ENCODE data around the gene CCRL2.
"Not testable (repeated sequence)": the region's sequence is repeated elsewhere in the genome, so short reads cannot be mapped to it uniquely, and the experiment has no call there.

The CCRL2 gene

GRCh38 chr3:46402902-46403301, 4.2 kb upstream of the CCRL2 start:
- DNase-seq (ENCODE audit: low read depth, low spot score) = not testable (repeated sequence)

DNA sequence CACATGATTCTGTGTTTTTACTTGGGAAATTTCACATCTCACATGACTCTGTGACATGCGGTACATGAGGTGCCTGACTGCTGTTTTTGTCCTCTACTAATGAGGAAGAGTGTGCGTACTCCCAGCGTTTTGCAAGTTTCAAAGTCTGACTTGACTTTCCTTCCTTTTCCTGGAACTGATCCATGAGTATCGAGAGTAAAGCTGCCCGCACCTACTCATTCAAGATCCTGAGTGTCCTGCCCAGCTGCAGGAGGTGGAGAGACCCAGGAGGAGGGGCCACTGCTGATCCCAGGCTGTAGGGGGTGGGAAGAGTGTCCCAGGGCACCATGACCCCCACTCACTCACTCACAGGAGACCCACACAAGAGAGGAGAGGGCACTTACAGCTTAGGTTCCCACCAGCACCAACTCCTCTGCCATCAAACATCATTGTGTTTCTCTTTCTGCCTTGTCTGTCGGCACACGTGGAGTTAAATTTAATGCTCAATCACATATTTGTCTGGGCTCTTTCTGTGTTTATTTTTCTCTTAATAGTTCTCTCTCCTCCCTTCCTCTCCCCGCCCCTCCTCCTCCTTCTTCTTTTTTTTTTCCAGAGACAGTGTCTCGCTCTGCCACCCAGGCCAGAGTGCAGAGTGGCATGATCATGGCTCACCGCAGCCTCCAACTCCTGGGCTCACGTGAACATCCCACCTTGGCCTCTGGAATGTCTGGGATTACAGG, 1.6 kb upstream of the CCRL2 start:
- no peak for DNase-seq (ENCODE audit: low read depth, low spot score)

DNA sequence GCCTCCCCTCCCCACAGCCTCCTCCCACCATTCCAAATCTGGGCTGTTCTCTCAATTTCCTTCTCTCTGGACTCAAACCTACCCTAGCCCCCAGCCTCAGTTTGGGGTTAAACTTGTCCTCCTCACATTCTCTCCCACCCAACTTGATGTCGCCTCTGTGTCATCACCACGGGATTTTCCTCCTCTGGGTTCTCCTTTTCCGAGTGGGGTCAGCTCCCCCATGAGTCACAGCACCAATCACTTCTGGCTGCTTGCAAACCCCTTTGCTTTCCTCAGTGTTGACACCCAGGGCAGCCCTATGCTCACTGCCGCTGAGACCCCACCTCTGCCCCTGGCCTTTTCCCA, 644 bp upstream of the CCRL2 start:
- no peak for DNase-seq (ENCODE audit: low read depth, low spot score)

DNA sequence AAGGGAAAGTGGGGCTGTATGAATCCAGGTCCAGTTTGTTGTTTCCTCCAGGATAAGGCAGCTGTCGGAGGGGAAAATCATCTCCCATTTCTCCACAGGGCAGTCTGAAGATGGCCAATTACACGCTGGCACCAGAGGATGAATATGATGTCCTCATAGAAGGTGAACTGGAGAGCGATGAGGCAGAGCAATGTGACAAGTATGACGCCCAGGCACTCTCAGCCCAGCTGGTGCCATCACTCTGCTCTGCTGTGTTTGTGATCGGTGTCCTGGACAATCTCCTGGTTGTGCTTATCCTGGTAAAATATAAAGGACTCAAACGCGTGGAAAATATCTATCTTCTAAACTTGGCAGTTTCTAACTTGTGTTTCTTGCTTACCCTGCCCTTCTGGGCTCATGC, 911 bp downstream of the CCRL2 start:
- no peak for DNase-seq (ENCODE audit: low read depth, low spot score)

- no peak for DNase-seq (ENCODE audit: low read depth, low spot score)
Measured at GRCh38 chr3:46408853-46409252, 1.8 kb downstream of the CCRL2 start.

GRCh38 chr3:46409739-46410489, 2.9 kb downstream of the CCRL2 start:
- no peak for DNase-seq (ENCODE audit: low read depth, low spot score)

DNA sequence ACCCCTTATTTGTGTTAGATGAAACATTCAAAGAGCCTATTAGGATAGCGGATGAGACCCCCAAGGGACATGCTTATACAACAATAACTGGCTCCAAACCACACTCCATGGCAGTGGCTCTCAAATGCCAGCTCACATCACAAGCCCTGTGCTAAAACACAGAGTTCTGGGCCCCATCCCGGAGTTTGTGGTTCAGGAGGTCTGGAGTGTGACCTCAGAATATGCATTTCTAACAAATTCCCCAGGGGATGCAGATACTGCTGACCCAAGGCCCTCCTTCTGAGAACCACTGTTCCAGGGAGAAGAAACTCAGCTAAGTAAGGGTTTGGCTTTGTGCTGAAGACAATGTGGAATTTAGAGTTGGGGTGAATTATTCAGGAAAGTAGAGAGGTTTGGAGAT, 3.6 kb downstream of the CCRL2 start:
- no peak for DNase-seq (ENCODE audit: low read depth, low spot score)

DNA sequence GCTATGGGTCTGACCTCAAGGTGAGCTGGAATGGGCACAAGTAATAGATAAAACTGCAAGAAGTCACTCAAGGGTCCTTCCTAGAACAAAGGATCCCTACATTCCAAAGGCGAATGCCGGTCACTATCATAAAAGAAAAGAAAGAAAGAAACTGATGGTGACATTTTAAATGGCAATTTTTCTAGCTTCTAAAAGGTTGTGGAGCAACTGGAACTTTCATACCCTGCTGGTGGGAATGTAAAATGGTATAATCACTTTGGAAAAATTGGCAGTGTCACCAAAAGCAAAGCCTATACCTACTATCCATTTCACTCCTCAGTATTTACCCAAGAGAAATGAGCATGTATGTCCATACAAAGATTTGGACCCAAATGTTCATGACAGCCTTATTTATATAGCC, 4.2 kb downstream of the CCRL2 start:
- DNase-seq (ENCODE audit: low read depth, low spot score) = no peak

DNA sequence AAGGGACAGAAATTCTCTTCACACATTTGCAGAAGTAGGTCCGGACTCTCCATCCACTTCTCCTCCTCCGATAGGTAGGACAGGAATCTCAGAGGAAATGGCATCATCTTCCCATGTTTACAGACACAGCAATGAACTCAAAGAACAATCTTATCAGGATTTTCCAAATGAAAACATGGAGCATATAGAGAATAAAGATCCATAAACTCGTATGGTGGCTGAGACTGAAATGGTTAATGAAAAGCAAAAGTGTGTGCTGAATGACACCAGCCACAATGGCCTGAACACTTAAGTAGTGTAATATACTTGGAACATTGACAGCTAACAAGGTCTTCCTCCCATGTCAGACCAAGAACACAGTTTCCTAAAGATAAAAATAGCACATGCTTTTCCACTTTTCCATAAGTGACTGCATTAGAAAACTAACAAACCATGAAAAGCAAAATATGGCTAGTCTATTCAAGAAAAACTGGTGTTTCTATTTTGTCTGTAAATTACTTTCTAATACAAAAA, 5.8 kb downstream of the CCRL2 start:
- DNase-seq (ENCODE audit: low read depth, low spot score) = no peak

DNA sequence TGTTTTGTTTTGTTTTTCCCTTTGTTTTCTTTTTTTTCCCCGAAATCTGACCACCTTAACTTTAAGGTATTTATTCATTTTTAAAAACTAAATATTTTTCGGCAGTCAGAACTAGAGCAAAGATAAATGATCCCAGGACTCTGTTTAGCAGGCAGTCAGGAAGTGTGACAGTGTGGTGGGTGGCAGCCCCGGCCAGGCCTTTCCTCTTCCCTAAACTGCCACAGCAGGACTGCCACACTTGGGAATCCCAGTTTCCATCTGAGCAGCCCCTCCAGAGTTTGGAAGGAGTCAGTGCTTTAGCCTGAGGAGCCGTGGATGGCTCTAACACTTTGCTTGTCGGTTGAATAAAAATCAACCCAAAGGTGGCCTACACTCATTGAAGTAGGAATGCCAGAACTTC, 6.9 kb downstream of the CCRL2 start:
- DNase-seq (ENCODE audit: low read depth, low spot score) = no peak

DNA sequence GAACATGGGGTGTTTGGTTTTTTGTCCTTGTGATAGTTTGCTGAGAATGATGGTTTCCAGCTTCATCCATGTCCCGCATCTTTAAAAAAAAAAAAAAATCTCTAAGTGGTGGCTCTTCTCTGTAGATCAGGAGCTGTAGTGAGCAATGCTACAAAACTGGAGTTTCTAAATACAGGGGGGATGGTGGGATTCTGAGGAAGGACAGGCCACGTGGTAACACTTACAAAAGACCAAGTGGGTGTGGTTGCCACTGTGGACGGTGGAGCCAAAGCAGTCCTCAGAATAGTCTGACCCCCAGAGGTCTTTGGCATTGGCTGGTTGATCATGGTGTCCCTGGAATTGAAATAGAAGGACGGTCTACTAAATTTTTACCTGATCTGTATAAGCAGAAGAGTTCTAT, 7.7 kb downstream of the CCRL2 start:
- DNase-seq (ENCODE audit: low read depth, low spot score) = no peak

- DNase-seq (ENCODE audit: low read depth, low spot score) = no peak
Measured at GRCh38 chr3:46416125-46416810, 9.2 kb downstream of the CCRL2 start.

- DNase-seq (ENCODE audit: low read depth, low spot score) = no peak
Measured at GRCh38 chr3:46416811-46417510, 9.9 kb downstream of the CCRL2 start.

DNA sequence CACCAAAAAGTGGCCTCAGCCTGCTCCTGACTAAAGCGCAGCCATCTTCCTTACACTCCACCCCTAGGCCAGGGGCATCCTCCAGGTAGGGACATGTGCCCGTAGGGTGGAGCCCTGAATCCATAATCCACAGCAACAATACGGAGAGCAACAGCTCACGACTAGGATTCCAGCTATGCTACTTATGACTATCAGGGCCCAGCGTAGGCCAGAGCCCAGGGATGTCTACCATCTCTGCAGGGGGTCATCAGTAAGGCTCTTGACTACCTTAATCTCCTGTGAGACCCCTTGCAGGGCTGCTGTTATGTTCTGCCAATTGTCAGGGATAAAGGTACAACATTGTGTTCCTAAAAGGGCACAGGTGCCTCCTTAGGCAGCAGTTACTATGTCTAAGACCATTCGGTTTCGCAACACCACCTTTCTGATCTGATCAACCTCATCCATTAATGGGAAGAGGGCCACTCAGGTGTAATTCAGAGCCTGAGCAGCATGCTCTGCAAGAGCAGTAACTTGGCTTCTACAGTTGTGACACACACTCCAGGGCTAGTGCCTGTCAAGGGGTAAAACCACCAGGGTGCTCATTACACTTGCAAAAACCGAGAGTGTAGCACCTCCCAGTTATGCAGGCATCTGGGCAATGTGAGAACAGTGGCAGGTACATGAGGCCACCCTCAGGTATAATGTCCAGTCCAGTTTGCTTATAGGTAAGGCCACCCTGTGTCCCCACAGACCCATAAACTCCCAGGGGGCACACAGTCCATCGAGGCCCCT, 11.0 kb downstream of the CCRL2 start:
- no peak for DNase-seq (ENCODE audit: low read depth, low spot score)

- no peak for DNase-seq (ENCODE audit: low read depth, low spot score)
Measured at GRCh38 chr3:46419816-46420215, 12.8 kb downstream of the CCRL2 start.

GRCh38 chr3:46420931-46421330, 13.9 kb downstream of the CCRL2 start:
- DNase-seq (ENCODE audit: low read depth, low spot score) = no peak

GRCh38 chr3:46422617-46423016, 15.6 kb downstream of the CCRL2 start:
- DNase-seq (ENCODE audit: low read depth, low spot score) = no peak

- no peak for DNase-seq (ENCODE audit: low read depth, low spot score)
Measured at GRCh38 chr3:46423588-46423987, 16.5 kb downstream of the CCRL2 start.

DNA sequence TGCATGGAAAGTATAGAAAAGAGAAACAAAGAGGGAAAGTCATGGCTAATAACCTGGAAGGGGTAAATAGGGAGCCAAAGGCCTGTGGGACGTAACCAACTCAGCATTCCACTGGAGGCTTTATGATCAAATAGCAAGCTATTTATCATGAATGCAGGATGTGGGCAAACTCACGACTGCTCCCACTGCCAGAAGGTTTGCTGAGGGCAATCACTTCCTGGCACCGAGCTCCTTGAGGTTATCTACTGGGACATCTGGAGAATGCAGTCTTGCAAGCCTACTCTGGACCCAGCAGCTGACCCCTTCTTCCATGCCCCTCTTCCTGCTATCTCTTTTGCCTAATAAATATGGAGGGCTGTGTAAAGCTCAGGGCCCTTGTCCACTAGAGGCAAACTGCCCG, 19.4 kb downstream of the CCRL2 start:
- DNase-seq (ENCODE audit: low read depth, low spot score) = not testable (repeated sequence)

GRCh38 chr3:46427404-46427803, 20.3 kb downstream of the CCRL2 start:
- not testable (repeated sequence) for DNase-seq (ENCODE audit: low read depth, low spot score)
